Kidney (tissue), 14 donors: ENCODE data around the gene SUPT5H. TPM values are rescaled to one million over a fixed set of nuclear protein-coding genes. Genes with fewer than 3 reads are reported as not detected.

ENCODE experiments used
- DNase-seq, 5 donors: peaks; one replicate each; pipeline ENCODE4 v3.0.0-alpha.2; 2013 to 2020
- FAIRE-seq: peaks from 2 replicates; lab custom pipeline; 2012; peaks lifted over from hg19 to GRCh38; lab: Jason Lieb, UNC
- H3K27ac ChIP-seq, 2 donors: one replicate each; pipeline ENCODE4 v1.7.0; 2013; ENCODE audit warnings: low read depth in 2 of 2, low read length in 2 of 2, inconsistent platforms in 1 of 2
- H3K27me3 ChIP-seq: one replicate; pipeline ENCODE4 v1.7.1; 2013; ENCODE audit warnings: low read length, inconsistent platforms; ENCODE audit not compliant: control insufficient read depth, insufficient read depth
- H3K36me3 ChIP-seq, 3 donors: one replicate each; pipeline versions ENCODE4 v1.7.0 to v1.7.1; 2013; ENCODE audit warnings: low read length in 3 of 3, control low read depth in 1 of 3, inconsistent platforms in 1 of 3; ENCODE audit not compliant: insufficient read depth in 3 of 3, control insufficient read depth in 2 of 3
- H3K4me1 ChIP-seq, 3 donors: one replicate each; pipeline versions ENCODE4 v1.7.0 to v1.7.1; 2013; ENCODE audit warnings: low read length in 3 of 3, inconsistent platforms in 1 of 3, low read depth in 1 of 3; ENCODE audit not compliant: control insufficient read depth in 2 of 3, insufficient read depth in 2 of 3
- H3K4me3 ChIP-seq, 3 donors: one replicate each; pipeline versions ENCODE4 v1.7.0 to v1.8.1; 2013; ENCODE audit warnings: low read length in 3 of 3, control low read depth in 1 of 3, inconsistent platforms in 1 of 3
- H3K9ac ChIP-seq, 3 donors: one replicate each; pipeline versions ENCODE4 v1.7.0 to v1.7.1; 2013; ENCODE audit warnings: low read length in 3 of 3, control low read depth in 1 of 3, inconsistent platforms in 1 of 3
- H3K9me3 ChIP-seq, 3 donors: one replicate each; pipeline versions ENCODE4 v1.7.0 to v1.7.1; 2013; ENCODE audit warnings: low read length in 3 of 3, control low read depth in 1 of 3, inconsistent platforms in 1 of 3; ENCODE audit not compliant: control insufficient read depth in 2 of 3, insufficient read depth in 1 of 3
- intact Hi-C: fragments of 100-400 bp; cut with DNase I; formaldehyde crosslinking; loops from one replicate; pipeline ENCODE4 v1.11.1; 2022
- polyA plus RNA-seq: library from polyadenylated mRNA; stranded (reverse); fragments of 350-450 nt; fragmentation: Illumina TruSeq; extraction: RNeasy Lipid Tissue Mini Kit (QIAGEN cat#74804); gene quantifications from one replicate; pipeline ENCODE4 v1.2.3, GENCODE V29; 2014; ENCODE audit warnings: low read depth, low replicate concordance; ENCODE audit not compliant: insufficient read depth
- total RNA-seq: library from RNA; stranded (reverse); fragmentation: NEBNext Ultra II Directional; extraction: Animal tissue kit (Norgen Biotek cat#: 25700); gene quantifications from one replicate; pipeline ENCODE4 v1.2.1, GENCODE V29; 2021
- TF ChIP-seq, protein P1 (sequence below): IDR thresholded peaks from 3 replicates; pipeline ENCODE4 v1.5.1; 2012; ENCODE audit warnings: mild to moderate bottlenecking, moderate library complexity, borderline replicate concordance; ENCODE audit not compliant: insufficient read depth; ENCODE audit errors: extremely low read depth
- donor health status: control.
- donor health status: control.
- donor health status: control.
- donor health status: control.
- donor health status: control.
- donor health status: DM: yes; HTN: yes; CAD: no.
- donor health status: Normal renal cell carcinoma (clear cell type).

The SUPT5H gene
- total and polyA plus RNA-seq, 2 donors from 2014 or later, result 106 to 123 TPM

DNA sequence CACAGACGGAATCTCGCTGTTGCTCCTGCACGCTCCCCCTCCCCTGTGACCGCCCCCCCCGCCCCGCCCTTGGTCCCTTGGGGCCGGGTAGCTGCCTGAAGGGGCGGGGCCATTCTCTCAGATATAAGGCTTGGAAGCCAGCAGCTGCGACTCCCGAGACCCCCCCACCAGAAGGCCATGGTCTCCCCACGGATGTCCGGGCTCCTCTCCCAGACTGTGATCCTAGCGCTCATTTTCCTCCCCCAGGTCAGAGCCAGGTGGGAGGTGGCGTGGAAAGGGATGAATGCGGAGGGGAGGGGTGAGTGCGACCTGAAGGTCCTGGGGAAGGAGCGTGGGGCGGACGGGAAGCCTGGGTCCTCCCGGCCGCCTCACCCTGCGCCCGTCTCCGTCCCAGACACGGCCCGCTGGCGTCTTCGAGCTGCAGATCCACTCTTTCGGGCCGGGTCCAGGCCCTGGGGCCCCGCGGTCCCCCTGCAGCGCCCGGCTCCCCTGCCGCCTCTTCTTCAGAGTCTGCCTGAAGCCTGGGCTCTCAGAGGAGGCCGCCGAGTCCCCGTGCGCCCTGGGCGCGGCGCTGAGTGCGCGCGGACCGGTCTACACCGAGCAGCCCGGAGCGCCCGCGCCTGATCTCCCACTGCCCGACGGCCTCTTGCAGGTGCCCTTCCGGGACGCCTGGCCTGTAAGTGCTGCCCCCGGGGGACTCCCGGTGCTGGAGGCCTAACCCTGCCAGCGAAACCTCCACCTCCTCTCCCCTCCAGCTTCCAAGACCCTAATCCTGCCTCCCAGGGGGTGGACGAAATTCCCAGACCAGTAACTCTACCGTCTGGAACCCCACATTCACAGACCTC is 53.6 kb downstream of the SUPT5H start, which contains the start of gene DLL3:
Gene DLL3, plus strand, starts transcription at position 150 of the 845 bp plus-strand sequence. Its CDS starts 28 bp downstream, at position 178.
- peak in 2 of 5 donors; percentile 16 to 72 for DNase-seq
- H3K27ac ChIP-seq, result no peak within 1 kb of the TSS
- H3K9me3 ChIP-seq, result no peaks in the 10 kb centered on the region
- H3K4me3 ChIP-seq, result peak within 1 kb of the TSS in 1 of 3 donors; percentile 30
- no peaks in the 10 kb centered on the region for H3K36me3 ChIP-seq
- TF ChIP-seq, protein P1, sequence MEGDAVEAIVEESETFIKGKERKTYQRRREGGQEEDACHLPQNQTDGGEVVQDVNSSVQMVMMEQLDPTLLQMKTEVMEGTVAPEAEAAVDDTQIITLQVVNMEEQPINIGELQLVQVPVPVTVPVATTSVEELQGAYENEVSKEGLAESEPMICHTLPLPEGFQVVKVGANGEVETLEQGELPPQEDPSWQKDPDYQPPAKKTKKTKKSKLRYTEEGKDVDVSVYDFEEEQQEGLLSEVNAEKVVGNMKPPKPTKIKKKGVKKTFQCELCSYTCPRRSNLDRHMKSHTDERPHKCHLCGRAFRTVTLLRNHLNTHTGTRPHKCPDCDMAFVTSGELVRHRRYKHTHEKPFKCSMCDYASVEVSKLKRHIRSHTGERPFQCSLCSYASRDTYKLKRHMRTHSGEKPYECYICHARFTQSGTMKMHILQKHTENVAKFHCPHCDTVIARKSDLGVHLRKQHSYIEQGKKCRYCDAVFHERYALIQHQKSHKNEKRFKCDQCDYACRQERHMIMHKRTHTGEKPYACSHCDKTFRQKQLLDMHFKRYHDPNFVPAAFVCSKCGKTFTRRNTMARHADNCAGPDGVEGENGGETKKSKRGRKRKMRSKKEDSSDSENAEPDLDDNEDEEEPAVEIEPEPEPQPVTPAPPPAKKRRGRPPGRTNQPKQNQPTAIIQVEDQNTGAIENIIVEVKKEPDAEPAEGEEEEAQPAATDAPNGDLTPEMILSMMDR, result no peak
- H3K4me1 ChIP-seq, result peaks cover 0 to 5% (median 4%) of the 10 kb centered on the region in 3 donors
- FAIRE-seq, result no peak
- intact Hi-C loops, result no loop called here
- peaks cover 21% of the 10 kb centered on the region for H3K27me3 ChIP-seq
- H3K9ac ChIP-seq, result no peak within 1 kb of the TSS

DNA sequence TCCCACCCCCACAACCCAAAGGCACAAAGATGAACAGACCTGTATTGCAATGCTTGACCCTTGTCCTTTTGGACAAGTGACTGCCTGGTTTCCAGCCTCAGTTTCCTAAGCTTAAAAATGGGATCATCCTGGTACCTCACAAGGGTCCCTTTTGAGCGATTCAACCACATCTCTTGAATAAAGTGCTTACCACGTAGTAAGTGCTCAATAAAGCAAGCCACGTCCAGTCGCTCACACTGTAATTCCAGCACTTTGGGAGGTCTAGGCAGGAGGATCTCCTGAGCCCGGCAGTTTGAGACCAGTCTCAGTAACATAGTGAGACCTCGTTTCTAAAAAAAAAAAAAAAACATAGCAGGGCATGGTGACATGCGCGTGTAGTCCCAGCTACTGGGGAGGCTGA is 54.5 kb downstream of the SUPT5H start:
- Histone ChIP-seq H3K9me3 (no peaks in the 10 kb centered on the region), H3K36me3 (no peaks in the 10 kb centered on the region), H3K27me3 (peaks cover 21% of the 10 kb centered on the region), H3K4me3 (no peak overlapping the region), H3K27ac (no peak overlapping the region), H3K9ac (no peak overlapping the region), H3K4me1 (peaks cover 0 to 5% (median 4%) of the 10 kb centered on the region in 3 donors)
- intact Hi-C loops, result no loop called here
- DNase-seq (no peak), FAIRE-seq (no peak)
- TF ChIP-seq, protein P1, result no peak

DNA sequence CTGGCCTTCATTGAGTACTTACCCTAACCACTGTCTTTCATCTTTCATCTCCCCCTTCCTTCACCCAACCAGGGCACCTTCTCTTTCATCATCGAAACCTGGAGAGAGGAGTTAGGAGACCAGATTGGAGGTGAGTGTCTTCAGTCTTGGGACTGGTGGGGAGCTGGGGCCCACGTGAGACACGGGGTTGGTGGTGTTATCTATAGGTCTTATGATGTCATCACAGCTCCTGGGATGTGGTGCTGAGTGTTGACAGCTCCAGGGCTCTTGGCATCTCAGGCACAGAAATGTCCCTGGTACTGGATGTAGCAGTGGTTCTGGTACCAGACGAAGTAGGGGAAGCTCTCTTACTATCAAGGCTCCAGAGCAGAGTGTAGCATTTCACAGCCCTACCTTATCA is 55.2 kb downstream of the SUPT5H start:
- no peak overlapping the region for H3K27ac ChIP-seq
- peaks cover 21% of the 10 kb centered on the region for H3K27me3 ChIP-seq
- TF ChIP-seq, protein P1, result no peak
- DNase-seq (no peak), FAIRE-seq (no peak)
- H3K4me3 ChIP-seq, result no peak overlapping the region
- H3K9me3 ChIP-seq, result no peaks in the 10 kb centered on the region
- no peak overlapping the region for H3K9ac ChIP-seq
- peaks cover 0 to 5% (median 4%) of the 10 kb centered on the region in 3 donors for H3K4me1 ChIP-seq
- no peaks in the 10 kb centered on the region for H3K36me3 ChIP-seq
- intact Hi-C loops, result no loop called here
